Stimulated activated naive CD4-positive, alpha-beta T cell (primary cell): ENCODE measurements around the gene SMYD3.
"Not testable (repeated sequence)": the region's sequence is repeated elsewhere in the genome, so short reads cannot be mapped to it uniquely, and the experiment has no call there.

ENCODE experiments used
- DNase-seq, 6 experiments: peaks; one replicate each; lab custom pipeline; 2025; lab: John Stamatoyannopoulos, UW

The SMYD3 gene

GRCh38 chr1:246355411-246356230, 151.5 kb downstream of the SMYD3 start:
- DNase-seq, result no peak

DNA sequence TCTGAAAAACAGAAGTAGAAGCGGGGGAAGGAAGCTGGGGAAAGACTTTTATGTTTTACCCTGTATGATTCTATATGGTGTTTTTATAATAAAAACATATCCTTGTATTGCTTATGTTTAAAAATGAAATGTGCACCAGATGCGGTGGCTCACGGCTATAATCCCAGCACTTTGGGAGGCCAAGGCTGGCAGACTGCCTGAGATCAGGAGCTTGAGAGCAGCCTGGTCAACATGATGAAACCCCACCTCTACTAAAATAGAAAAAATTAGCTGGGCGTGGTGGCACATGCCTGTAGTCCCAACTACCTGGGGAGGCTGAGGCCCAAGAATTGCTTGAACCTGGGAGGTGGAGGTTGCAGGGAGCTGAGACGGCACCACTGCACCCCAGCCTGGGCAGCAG, 155.4 kb downstream of the SMYD3 start:
- DNase-seq, result no peak

DNA sequence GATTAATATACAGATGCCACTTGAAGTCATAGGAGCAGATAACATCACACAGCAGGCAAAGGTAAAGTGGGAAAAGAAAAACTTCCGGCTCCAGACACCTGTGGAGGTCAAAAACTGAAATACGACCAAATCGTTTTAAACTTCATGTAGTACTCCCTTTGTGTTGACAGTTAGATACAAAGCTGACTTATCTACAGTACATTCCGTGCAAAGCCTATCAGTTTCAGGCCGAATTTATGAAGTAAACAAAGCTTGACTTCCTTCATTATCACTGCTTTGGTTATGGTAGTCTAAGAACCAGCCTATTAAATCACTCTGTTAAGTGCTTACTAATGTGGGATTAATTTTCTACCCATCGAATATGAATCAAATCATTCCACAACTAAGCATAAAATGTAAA, 156.3 kb downstream of the SMYD3 start:
- DNase-seq, result no peak

- DNase-seq, result no peak
Observed at GRCh38 chr1:246343937-246344336, 163.1 kb downstream of the SMYD3 start.

- no peak for DNase-seq
Observed at GRCh38 chr1:246343251-246343650, 163.8 kb downstream of the SMYD3 start.

- no peak for DNase-seq
Observed at GRCh38 chr1:246338546-246338945, 168.5 kb downstream of the SMYD3 start.

GRCh38 chr1:246338098-246338497, 169.0 kb downstream of the SMYD3 start:
- DNase-seq, result no peak

DNA sequence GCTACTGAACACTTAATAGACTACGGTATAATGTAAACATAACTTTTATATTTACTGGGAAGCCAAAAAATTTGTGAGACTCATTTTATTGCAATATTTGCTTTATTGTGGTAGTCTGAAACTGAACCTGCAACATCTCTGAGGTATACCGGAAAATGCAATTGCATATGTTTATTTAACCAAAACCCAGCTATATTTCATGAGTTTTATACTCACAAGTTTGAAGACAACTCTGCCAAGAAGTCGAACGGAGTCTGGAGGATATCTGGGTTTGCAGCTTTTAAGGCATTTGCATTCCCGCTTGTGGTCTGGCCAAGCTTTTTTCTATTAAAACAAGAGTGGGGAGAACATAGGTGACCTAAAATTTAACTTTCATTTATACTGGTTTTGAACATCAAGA, 171.9 kb downstream of the SMYD3 start:
- no peak for DNase-seq

DNA sequence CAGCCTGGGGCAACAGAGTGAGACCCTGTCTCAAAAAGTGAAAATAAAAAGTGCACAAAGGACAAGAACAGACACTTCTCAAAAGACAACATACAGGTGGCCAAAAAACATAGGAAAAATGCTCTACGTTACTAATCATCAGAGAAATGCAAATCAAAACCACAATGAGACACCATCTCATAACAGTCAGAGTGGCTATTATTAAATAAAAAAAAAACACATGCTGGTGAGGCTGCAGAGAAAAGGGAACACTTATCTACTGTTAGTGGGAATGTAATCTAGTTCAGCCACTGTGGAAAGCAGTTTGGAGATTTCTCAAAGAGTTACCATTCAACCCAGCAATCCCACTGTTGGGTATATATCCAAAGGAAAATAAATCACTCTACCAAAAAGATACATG, 173.2 kb downstream of the SMYD3 start:
- DNase-seq, result no peak

GRCh38 chr1:246332078-246332477, 175.0 kb downstream of the SMYD3 start:
- DNase-seq, result no peak

DNA sequence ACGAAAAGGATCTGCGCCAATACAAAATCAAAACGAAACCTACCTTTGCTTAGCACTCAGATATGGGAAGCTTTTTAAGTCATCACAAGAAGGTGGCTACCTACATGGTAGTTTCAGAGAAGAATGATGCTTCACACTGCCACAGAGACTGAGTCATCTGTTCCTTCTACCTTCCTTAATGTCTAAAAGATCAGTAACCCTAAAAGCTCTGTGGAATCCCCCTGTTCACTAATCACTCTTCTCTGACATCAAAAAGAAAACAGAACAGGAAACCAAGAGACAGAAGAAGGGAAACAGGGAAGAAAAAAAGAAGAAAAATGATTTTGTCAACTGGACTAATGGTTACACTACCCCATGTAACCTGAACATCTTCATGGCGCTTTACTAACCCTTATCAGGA, 177.2 kb downstream of the SMYD3 start:
- DNase-seq, result no peak

DNA sequence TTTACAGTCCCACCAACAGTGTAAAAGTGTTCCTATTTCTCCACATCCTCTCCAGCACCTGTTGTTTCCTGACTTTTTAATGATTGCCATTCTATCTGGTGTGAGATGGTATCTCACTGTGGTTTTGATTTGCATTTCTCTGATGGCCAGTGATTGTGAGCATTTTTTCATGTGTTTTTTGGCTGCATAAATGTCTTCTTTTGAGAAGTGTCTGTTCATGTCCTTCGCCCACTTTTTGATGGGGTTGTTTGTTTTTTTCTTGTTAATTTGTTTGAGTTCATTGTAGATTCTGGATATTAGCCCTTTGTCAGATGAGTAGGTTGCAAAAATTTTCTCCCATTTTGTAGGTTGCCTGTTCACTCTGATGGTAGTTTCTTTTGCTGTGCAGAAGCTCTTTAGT, 177.8 kb downstream of the SMYD3 start:
- not testable (repeated sequence) for DNase-seq

DNA sequence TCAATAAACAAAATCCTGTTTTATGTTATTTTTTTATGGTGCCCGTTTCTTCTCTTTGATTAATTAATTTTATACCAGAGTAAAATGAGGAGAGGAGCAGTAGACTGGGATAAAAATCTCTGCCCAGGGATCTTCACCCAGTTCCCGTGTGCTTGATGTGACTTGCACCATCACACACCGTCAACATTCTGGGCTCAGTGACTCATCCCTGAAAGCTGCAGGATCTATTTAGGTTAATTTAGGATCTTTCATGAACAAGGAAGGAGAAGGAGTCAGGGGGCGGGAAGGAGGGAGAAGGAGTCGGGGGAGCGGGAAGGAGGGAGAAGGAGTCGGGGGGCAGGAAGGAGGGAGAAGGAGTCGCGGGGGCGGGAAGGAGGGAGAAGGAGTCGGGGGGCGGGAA, 182.4 kb downstream of the SMYD3 start:
- no peak for DNase-seq

- DNase-seq, result not testable (repeated sequence)
Observed at GRCh38 chr1:246324033-246324432, 183.0 kb downstream of the SMYD3 start.

GRCh38 chr1:246320286-246320685, 186.8 kb downstream of the SMYD3 start:
- no peak for DNase-seq

GRCh38 chr1:246319083-246319714, 187.9 kb downstream of the SMYD3 start:
- DNase-seq, result no peak

GRCh38 chr1:246318622-246319021, 188.5 kb downstream of the SMYD3 start:
- DNase-seq, result no peak

- DNase-seq, result no peak
Observed at GRCh38 chr1:246318036-246318359, 189.1 kb downstream of the SMYD3 start.

- no peak for DNase-seq
Observed at GRCh38 chr1:246317332-246318035, 189.6 kb downstream of the SMYD3 start.

DNA sequence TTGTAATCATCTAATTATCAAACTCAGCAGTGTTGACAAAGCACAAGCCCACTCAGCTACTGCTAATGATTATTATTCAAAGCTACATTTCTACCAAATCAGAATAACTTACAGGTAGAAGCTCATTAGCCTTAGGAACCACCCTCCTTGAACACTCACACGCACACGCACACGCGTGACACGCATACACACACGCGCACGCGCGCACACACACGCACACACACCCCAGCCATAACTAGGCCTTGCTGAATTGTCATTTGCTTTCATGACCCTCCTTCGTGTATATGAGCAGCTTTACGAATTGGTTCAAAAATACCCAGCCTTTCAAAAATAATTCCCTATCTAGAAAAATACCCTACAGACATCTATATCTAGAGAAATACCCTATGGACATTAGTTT, 195.6 kb downstream of the SMYD3 start:
- no peak for DNase-seq

- no peak for DNase-seq
Observed at GRCh38 chr1:246309247-246309884, 197.7 kb downstream of the SMYD3 start.

DNA sequence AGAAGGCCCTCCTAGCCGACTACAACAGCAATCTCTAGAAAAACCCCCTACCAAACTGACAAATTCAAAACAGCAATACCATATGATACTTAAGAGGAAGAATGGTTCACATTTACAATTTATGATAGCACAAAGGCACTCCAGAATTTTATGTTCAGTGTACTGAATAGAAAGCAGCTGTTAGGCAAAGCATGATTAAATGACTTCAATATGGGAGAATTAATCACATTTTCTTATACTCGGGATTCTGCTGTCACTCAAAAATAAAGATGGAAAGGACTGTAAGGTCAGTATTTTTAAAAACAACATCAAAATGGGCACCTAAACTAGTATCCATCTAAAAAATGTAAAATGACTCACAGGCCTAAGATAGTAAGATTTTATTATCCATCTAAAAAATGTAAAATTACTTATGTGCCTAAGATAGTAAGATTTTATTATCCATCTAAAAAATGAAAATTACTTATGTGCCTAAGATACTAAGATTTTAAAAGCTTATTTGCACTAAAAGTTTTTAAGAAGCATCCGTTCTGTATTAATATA, 198.5 kb downstream of the SMYD3 start:
- no peak for DNase-seq
